ENCODE results near the gene RNF17. TPM values are rescaled to one million over a fixed set of nuclear protein-coding genes. Genes with fewer than 3 reads are reported as not detected.
"Not testable (repeated sequence)": the region's sequence is repeated elsewhere in the genome, so short reads cannot be mapped to it uniquely, and the experiment has no call there.

Gene RNF17
- total RNA-seq, 1 donor from 2014 or later, result not detected

DNA sequence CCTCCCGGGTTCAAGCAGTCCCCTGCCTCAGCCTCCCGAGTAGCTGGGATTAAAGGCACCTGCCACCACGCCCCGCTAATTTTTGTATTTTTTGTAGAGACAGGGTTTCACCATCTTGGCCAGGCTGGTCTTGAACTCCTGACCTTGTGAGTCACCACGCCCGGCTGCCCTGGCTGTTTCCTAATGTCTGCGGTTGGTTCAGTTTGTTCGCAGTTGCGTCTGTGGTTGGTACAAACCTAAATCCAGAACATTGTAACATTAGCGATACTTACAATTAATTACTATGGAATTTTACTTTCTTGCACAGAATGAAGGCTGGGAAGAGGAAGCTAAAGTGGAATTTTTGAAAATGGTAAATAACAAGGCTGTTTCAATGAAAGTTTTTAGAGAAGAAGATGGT is 38.1 kb downstream of the RNF17 start:
- Histone ChIP-seq H3K27ac (no peak overlapping the region), H3K27me3 (ENCODE audit: low read depth) (no peaks in the 10 kb centered on the region), H3K4me3 (no peak overlapping the region), H3K4me1 (no peaks in the 10 kb centered on the region), H3K9me3 (no peaks in the 10 kb centered on the region), H3K36me3 (no peaks in the 10 kb centered on the region)
- TF ChIP-seq CTCF (IDR thresholded peaks at IDR 0.05), result no peak
- DNase-seq (no peak), ATAC-seq (no peak)
- intact Hi-C loops (cut with DNase I), result no loop called here

DNA sequence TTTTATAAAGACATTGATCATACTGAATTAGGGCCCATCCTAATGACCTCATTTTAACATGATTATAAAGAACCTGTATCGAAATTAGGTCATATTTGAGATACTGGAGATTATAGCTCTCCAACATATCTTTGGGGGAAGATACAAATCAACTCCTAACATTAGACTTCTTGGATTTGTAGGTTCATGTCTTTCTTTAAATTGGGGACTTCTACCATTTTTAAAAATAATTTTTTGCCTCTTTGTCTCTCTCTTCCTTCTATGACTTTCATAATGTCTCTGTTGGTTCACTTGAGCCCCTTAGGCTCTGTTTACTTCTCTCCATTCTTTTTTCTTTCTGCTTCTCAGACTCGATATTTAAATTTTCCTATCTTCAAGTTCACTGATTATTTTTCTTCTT is 57.2 kb downstream of the RNF17 start:
- DNase-seq, result no peak
- H3K36me3 ChIP-seq, result no peaks in the 10 kb centered on the region
- H3K27me3 ChIP-seq (ENCODE audit: low read depth), result no peaks in the 10 kb centered on the region
- H3K9me3 ChIP-seq, result no peaks in the 10 kb centered on the region
- no peak overlapping the region for H3K27ac ChIP-seq
- H3K4me1 ChIP-seq, result no peaks in the 10 kb centered on the region
- intact Hi-C loops (cut with DNase I), result no loop called here
- no peak for TF ChIP-seq CTCF (IDR thresholded peaks at IDR 0.05)
- ATAC-seq, result no peak
- no peak overlapping the region for H3K4me3 ChIP-seq

- H3K27ac ChIP-seq, result no peak overlapping the region
- H3K36me3 ChIP-seq, result no peaks in the 10 kb centered on the region
- TF ChIP-seq CTCF (IDR thresholded peaks at IDR 0.05), result no peak
- no peaks in the 10 kb centered on the region for H3K9me3 ChIP-seq
- H3K27me3 ChIP-seq (ENCODE audit: low read depth), result no peaks in the 10 kb centered on the region
- DNase-seq, result no peak
- no peaks in the 10 kb centered on the region for H3K4me1 ChIP-seq
- no peak for ATAC-seq
- H3K4me3 ChIP-seq, result no peak overlapping the region
- intact Hi-C loops (cut with DNase I), result no loop called here
Observed at GRCh38 chr13:24822640-24823039, 58.7 kb downstream of the RNF17 start.

DNA sequence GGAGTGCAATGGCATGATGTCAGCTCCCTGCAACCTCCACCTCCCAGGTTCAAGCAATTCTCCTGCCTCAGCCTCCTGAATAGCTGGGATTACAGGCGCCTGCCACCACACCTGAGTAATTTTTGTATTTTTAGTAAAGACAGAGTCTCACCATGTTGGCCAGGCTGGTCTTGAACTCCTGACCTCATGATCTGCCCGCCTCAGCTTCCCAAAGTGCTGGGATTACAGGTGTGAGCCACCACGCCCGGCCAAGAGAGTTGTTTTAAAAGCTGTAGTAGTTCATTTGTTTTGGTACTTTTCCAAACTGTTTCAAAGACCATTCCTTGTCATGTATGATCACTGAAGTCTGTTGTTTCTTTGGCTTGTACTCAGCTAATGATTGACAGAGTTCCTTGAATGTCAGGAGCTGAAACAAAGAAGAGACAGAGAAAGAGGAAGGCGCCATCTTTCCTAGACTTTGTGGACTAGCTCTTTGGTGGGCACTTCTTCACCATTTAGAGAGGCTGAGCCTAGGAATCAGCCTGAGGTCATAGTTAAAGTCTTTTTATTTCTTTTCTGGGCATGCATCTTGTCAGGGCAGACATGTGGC is 59.2 kb downstream of the RNF17 start:
- H3K4me1 ChIP-seq; intact Hi-C loops (cut with DNase I); ATAC-seq; DNase-seq; H3K4me3 ChIP-seq; H3K27ac ChIP-seq; H3K27me3 ChIP-seq (ENCODE audit: low read depth); H3K9me3 ChIP-seq; H3K36me3 ChIP-seq: not testable (repeated sequence)

DNA sequence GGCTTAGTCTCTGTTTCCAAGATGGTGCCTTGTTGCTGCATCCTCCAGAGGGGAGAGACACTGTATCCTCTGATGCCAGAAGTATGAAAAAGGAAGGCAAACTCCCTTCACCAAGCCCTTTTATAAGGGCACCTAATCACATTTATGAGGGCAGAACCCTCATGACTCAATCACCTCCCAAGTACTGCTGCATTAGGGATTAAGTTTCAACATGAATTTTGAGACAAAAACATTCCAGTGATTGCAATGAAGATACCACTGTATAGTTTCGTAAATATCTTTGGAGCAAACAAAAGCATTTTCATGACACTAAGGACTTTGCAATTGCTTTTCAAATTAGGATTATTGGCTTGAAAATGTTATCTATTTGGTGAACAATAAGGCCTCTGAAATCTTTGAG is 63.8 kb downstream of the RNF17 start:
- no peak for TF ChIP-seq CTCF (IDR thresholded peaks at IDR 0.05)
- Histone ChIP-seq H3K4me1 (no peaks in the 10 kb centered on the region), H3K36me3 (no peaks in the 10 kb centered on the region), H3K9me3 (no peaks in the 10 kb centered on the region), H3K27me3 (ENCODE audit: low read depth) (peaks cover 2% of the 10 kb centered on the region), H3K27ac (no peak overlapping the region), H3K4me3 (no peak overlapping the region)
- no peak for ATAC-seq
- intact Hi-C loops (cut with DNase I), result no loop called here
- no peak for DNase-seq

DNA sequence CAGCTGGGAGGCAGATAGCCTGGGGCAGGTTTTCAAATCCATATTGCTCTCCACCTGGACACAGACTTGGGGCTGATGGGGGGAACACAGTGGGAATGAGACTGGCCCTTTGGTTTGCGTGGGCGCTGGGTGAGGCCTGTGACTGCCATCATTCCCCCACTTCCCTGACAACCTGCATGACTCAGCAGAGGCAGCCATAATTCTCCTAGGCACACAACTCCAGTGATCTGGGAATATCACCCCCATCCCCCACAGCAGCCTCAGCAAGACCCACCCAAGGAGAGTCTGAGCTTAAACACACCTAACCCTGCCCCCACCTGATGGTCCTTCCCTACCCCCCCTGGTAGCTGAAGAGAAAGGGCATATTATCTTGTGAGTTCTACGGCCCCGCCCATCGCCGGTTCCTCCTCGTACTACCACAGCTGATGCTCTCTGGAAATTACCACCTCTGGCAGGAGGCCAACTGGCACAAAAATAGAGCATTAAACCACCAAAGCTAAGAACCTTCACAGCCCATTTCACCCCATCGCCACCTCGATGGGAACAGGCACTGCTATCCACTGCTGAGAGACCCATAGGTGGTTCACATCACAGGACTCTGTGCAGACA is 71.0 kb downstream of the RNF17 start:
- TF ChIP-seq CTCF (IDR thresholded peaks at IDR 0.05), result no peak
- H3K4me3 ChIP-seq, result no peak overlapping the region
- no peak overlapping the region for H3K27ac ChIP-seq
- intact Hi-C loops (cut with DNase I), result no loop called here
- H3K9me3 ChIP-seq, result no peaks in the 10 kb centered on the region
- H3K36me3 ChIP-seq, result no peaks in the 10 kb centered on the region
- ATAC-seq, result no peak
- no peaks in the 10 kb centered on the region for H3K4me1 ChIP-seq
- peaks cover 2% of the 10 kb centered on the region for H3K27me3 ChIP-seq (ENCODE audit: low read depth)
- DNase-seq, result no peak

DNA sequence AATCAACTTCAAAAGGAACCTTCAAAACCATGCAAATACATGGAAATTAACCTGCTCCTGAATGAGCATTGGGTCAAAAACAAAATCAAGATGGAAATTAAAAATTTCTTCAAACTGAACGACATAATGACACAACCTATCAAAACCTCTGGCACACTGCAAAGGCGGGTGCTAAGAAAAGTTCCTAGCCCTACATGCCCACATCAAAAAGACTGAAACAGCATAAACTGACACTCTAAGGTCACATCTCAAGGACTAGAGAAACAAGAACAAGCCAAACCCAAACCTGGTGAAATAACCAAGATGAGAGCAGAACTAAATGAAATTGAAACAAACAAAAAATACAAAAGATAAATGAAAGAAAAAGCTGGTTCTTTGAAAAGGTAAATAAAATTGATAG is 73.6 kb downstream of the RNF17 start:
- H3K36me3 ChIP-seq; H3K9me3 ChIP-seq; intact Hi-C loops (cut with DNase I); H3K27me3 ChIP-seq (ENCODE audit: low read depth); H3K4me3 ChIP-seq; H3K27ac ChIP-seq; H3K4me1 ChIP-seq; DNase-seq; ATAC-seq: not testable (repeated sequence)

Measured in lower lobe of right lung (tissue), 2 donors.